IMR-90 (cell line): ENCODE results near the gene SDK1.

Experiments used
- BHLHE40 ChIP-seq: fragments of 150-350 bp; IDR thresholded peaks from 2 replicates; pipeline ENCODE4 v1.6.1; 2016; ENCODE audit warnings: mild to moderate bottlenecking, low read depth, low read length
- CEBPB ChIP-seq: IDR thresholded peaks from 2 replicates; pipeline ENCODE4 v1.6.1; 2012; ENCODE audit warnings: low read depth, low read length, improper control_type of control experiment
- CTCF ChIP-seq: conservative IDR thresholded peaks from 2 replicates; pipeline ENCODE4 v1.5.1; 2012; ENCODE audit warnings: mild to moderate bottlenecking, low read depth, low read length, improper control_type of control experiment
- FOS ChIP-seq: fragments of 150-350 bp; IDR thresholded peaks from 2 replicates; pipeline ENCODE4 v1.6.1; 2016; ENCODE audit warnings: low read depth, low read length
- MAFK ChIP-seq: IDR thresholded peaks from 2 replicates; pipeline ENCODE4 v1.6.1; 2012; ENCODE audit warnings: low read depth, low read length, improper control_type of control experiment
- MXI1 ChIP-seq: IDR thresholded peaks from 2 replicates; pipeline ENCODE4 v1.6.1; 2012; ENCODE audit warnings: low read depth, mild to moderate bottlenecking, low read length, moderate library complexity, borderline replicate concordance
- POLR2A ChIP-seq: IDR thresholded peaks from 2 replicates; pipeline ENCODE4 v1.6.1; 2012; ENCODE audit warnings: mild to moderate bottlenecking, low read depth, low read length
- RAD21 ChIP-seq: IDR thresholded peaks from 2 replicates; pipeline ENCODE4 v1.6.1; 2012; ENCODE audit warnings: low read length, improper control_type of control experiment
- RCOR1 ChIP-seq: IDR thresholded peaks from 2 replicates; pipeline ENCODE4 v1.6.1; 2012; ENCODE audit warnings: mild to moderate bottlenecking, low read length, improper control_type of control experiment; ENCODE audit not compliant: insufficient replicate concordance
- RFX5 ChIP-seq: IDR thresholded peaks from 2 replicates; pipeline ENCODE4 v1.8.0; 2012; ENCODE audit warnings: low read depth, mild to moderate bottlenecking, low read length, moderate library complexity
- USF2 ChIP-seq: fragments of 150-350 bp; IDR thresholded peaks from 2 replicates; pipeline ENCODE4 v1.6.1; 2017; ENCODE audit warnings: mild to moderate bottlenecking, antibody characterized with exemption, low read length, low read depth

- no peak for TF ChIP-seq CTCF
- TF ChIP-seq POLR2A: no peak
- TF ChIP-seq BHLHE40: no peak
- no peak for TF ChIP-seq RFX5
- no peak for TF ChIP-seq RCOR1
- no peak for TF ChIP-seq MAFK
- TF ChIP-seq FOS: no peak
- no peak for TF ChIP-seq RAD21
- TF ChIP-seq USF2: no peak
- no peak for TF ChIP-seq MXI1
- peak; percentile 84 for TF ChIP-seq CEBPB
Measured at GRCh38 chr7:3559278-3559677, 258.2 kb downstream of the SDK1 start.
